HG02885 (cell line): Measurements from ENCODE around the gene MCOLN2.
"Not testable (repeated sequence)": the region's sequence is repeated elsewhere in the genome, so short reads cannot be mapped to it uniquely, and the experiment has no call there.

Experiments
- ATAC-seq: cut with Tn5 transposase; IDR thresholded peaks from one replicate; pipeline ENCODE4 v1.9.1; 2021; ENCODE audit warnings: mild to moderate bottlenecking; ENCODE audit not compliant: unreplicated experiment, poor library complexity

Gene MCOLN2

DNA sequence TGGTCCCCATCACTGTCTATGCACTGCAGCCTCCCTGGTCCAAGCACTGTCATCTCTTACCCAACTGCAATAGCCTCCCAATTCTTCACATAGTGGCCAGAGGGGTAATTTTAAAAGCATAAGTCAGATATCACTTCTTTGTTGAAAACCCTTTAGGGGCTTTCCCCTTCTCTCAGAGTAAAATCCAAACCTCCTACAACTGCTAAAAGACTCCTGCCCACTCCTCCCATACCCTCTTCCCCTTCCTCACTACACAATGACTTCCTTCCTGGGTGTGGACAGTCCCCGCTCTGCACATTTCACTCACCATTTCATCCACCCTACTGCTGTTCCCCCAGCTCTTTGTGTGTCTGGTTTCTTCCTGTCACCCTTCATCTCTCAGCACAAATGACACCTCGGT lies 8.3 kb downstream of the MCOLN2 start:
- ATAC-seq, result peak; percentile 72

DNA sequence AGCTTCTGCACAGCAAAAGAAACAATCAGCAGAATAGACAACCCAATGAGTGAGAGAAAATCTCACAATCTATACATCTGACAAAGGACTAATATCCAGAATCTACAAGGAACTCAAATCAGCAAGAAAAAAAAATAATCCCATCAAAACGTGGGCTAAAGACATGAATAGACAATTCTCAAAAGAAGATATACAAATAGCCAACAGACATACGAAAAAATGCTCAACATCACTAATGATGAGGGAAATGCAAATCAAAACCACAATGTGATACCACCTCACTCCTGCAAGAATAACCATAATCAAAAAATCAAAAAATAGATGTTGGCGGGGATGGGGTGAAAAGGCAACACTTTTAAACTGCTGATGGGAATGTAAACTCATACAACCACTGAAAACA lies 10.4 kb downstream of the MCOLN2 start:
- not testable (repeated sequence) for ATAC-seq

DNA sequence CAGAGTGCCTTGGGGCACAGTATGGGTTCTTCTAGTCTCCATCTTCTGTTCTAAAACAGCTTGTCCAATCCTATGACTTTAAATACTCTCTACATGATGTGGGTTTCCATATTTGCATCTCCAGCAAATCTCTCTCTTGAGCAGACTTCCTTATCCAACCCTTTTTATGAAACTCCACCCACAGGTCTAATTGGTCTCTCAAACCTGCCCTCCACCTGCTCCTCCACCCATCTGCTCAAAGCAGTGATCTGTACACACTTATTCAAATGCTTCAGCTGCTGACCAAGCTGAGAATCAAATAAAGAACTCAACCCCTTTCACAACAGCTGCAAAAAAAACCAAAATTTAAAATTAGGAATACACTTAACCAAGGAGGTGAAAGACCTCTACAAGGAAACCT lies 11.5 kb downstream of the MCOLN2 start:
- ATAC-seq, result peak; percentile 32

DNA sequence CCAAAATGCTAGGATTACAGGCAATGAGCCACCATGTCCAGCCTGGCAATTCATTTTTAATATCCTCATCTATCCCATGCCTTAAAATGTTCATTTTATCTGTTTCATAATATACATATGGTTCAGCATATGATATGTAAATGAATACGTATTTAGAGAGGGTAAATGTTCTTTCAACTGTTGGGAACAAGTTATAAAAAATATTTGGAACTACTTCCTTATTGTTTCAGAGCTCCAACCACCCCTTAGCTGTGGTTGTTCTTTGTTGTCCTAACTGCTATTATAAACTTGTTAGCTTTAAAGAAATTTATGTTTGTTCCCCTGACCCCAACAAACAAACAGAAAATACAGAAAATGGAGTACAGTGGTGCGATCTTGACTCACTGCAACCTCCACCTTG lies 14.5 kb downstream of the MCOLN2 start:
- no peak for ATAC-seq

DNA sequence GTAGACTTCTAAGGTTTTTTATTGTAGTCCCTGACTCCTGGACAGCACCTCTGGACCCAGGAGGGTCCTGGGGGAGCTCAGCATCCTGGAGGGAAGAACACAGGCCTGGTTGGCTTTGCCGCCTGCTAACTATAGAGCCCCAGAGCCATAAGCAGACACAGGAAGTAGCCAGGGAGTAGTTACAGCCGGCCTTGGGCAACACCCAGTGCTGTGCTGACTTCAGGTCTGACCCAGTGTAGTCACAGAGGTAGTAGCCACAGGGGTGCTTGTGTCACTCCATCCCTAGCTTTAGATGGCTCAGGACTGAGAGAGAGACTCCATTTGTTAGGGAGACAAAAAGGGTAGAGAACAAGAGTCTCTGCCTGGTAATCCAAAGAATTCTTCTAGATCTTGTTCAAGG lies 21.9 kb downstream of the MCOLN2 start:
- peak; percentile 40 for ATAC-seq

DNA sequence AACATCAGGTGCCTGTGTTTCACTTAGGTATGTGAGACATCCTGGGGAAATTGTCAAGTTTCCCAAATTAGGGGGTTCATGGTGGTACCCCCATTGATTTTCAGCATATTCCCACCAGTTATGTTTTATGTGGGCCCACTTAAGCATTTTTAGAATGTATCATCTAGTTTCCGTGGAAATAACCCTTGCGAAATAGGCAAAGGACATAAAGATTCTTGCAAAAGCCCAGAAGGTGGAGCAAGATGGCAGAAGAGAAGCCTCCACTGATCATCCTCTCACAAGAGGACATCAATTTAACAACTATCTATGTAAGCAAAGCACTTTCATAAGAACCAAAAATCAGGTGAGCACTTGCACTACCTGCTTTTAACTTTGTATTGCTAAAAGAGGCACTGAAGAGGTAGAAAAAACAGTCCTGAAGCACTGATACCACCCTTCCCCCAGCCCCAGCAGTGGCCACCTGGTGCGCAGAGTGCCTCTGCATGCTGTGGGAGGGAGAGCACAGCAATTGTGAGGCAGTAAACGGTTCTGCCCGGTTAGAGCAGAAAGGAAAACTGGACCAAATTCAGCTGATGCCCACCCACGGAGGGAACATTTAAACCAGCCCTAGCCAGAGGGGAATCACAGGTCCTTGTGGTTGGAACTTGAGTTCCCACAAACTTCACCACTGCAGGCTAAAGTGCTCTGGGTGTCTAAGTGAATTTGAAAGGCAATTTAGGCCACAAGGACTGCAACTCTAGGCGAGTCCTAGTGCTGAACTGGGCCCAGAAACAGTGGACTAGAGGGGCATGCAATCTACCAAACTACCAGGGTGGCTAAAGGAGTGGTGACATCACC lies 23.2 kb downstream of the MCOLN2 start:
- peak; percentile 58 for ATAC-seq

DNA sequence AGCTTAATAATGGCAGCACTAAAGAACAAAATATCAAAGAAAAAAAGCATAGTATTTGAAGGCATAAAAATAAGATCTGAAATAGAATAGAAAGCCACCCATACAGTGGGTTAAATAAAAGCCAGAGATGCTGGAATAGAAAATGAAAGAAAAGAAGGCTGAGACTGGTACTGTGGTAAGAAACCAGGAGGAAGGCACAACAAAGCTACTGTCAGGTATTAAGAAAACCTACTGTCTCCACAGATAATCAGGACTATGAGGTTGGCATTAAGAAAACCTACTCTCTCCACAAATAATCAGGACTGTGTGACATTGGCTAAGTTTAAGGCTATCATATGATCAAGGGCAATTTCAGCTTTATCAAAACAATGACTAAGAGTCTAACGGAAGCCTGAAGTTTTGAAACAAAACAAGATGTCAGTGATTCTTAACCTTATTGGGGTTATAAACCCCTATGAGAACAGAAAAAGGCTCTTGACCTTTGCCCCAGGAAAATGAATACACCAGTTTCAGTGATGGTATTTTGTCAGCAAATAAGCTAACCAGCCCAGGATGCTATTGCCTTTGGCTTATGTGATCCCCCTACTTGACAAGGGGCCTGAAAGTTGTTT lies 24.4 kb downstream of the MCOLN2 start:
- peak; percentile 26 for ATAC-seq

DNA sequence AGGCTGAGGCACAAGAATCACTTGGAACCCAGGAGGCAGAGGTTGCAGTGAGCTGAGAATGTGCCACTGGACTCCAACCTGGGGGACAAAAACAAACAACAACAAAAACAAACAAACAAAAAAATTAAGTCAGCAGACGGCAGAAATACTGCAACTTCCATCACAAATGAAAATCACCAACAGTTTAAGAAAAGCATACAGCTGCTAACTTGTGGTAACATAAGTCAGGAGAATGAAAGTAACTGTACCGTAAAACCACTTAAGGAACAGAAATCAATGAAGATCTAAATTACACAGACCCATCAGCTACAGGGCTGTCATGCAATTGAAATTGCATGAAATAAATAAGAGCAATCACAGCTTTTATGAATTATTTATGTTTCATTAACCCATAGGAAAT lies 25.0 kb downstream of the MCOLN2 start:
- ATAC-seq, result peak; percentile 40

DNA sequence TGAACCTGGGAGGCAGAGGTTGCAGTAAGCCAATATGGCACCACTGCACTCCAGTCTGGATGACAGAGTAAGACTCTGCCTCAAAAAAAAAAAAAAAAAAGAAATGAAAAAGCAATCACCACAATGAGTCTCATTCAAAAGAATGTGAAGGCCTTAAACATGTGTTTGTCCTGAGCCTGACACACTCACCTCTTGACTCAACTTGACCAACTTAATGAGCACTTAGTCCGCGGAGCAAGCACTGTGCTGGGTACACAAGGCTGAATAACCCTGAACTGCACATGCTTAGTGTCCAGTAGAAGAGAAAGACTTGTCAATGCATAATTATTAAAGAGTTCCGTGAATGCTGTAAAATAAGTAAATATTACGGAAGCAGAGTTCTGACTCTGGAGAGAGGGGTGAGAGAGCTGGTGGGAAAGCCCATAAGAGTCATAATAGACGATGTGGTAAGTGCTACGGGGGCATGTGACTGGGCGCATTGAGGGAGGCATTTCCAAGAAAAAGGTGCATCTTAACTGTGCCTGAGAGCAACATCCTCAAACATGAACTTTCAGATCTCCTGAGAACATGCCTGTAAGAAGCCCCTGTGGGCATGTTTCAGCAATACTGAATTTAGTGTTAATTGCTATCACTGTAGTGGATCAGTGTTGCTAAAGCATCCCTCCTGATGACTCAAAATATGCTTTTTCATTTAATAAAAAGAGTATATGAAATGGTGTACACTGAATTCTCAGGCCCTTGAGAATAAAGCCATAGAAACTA lies 27.2 kb downstream of the MCOLN2 start:
- peak; percentile 45 for ATAC-seq

DNA sequence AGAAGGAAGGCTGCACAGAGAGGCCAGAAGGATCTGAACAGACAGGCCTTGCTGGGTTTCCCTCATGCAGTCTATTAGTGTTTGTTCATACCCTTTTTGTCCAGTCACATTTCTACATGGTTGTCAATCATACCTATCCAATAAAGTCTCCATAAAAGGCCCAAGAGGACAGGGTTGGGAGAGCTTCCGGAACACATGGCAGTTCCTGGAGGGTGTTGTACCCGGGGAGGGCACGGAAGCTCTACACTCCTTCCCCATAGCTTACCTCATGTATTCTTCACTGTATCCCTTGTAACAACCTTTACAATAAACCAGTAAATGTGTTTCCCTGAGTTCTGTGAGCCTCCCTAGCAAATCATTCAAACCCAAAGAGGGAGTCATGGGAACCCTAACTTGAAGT lies 28.0 kb downstream of the MCOLN2 start:
- no peak for ATAC-seq

DNA sequence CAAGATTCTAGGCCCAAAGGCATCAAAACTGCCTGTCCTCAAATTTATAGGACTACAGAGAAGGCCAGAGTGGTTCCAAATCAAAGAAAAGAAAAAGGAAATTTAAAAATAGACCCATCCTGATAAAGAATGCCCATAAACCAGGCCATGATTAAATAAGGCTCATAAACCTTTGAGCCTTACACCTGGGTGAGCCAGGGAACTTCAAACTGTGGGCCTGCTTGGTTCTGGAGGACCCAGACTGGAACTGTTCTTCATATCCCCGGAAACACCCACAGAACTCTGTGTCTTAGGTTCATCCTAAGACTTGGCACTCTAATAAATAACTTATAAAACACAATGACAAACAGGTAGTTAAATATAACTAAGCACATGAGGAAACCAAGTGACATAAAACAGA lies 28.8 kb downstream of the MCOLN2 start:
- ATAC-seq, result no peak

DNA sequence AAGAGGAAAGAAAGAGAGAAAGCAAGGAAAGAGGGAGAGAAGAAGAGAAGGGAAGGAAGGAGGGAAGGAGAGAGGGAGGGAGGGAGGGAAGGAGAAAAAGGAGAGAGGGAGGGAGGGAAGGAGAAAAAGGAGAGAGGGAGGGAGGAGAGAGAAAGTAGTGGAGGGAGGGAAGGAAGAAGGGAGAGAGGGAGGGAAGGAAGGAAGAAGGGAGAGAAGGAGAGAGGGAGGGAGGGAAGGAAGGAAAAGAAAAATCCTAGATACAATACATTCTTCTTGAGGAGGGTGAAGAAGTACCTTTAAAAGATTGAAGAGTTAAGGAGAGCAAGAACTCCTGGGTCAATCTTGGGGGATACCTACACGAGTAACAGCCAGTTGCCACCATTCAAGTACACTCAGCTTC lies 29.2 kb downstream of the MCOLN2 start:
- ATAC-seq, result no peak

DNA sequence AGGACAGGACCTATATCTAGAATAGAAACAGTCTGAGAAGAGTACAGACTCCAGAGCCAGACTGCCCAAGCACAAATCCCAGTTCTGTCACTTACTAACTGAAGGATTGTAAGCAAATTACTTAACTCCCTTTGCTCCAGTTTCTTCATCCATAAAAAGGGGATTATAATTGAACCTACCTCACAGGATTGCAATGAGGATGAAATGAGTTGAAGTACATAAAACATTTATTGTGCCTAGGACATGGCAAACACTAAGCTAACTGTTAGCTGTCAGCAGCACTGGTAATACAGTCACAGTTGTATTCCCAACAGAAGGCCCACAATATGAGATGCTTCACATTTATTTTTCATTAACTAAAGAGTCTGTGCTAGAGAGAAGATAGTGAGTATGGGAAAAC lies 33.9 kb downstream of the MCOLN2 start:
- ATAC-seq, result no peak

DNA sequence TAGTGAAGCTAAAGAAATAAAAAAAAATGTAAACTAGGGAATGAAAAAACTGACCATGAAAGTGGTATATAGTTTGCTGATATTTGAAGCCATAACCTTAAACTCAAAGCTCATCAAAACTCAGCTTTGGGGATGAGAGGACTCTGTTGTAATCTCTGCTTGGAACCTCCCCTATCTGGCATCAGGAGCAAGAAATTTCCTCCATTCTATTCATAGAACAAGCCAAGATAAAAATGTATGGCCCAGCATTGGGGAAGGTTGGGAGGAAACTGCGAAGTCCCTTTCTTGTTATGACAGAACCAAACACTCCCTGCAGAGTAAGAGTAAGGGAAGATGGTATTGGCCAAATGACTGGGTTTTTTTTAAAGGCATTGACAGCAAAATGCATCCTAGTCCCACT lies 35.6 kb downstream of the MCOLN2 start:
- ATAC-seq, result no peak

DNA sequence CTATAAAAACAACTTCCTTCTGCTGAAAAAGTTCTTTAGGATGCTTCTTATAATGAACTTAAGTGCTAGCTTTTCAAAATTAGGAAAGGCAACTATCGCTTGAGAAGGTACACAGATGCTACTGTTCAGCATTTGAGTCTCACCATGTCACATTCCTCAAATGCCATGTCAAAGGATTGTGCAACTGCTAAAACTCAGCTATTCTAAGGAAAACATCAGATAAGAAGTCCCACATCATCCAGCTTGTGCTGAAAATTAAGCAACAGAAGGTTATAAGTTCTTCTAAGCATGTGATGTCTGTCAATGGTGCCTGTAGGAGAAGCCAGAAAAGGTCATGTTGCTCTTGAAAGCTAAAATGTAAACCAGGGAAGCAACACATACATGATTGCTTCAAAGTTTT lies 36.5 kb downstream of the MCOLN2 start:
- ATAC-seq, result no peak

DNA sequence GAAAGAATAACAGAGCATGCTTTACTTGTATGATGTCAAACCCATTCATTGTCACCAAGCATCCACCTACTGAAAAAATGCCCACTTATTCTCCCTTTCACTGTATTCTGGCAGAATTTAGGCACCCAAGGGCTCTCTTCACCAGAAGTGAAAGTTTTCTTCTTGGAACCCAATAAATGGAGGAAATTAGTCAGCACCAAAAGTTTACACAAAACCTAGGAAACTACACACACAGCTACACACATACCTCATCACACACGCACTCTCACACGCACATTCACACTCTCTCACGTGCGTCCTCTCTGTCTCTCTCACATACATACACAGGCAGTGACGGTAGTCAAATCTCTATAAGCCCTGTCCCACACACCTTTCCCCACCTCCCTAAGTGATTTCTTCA lies 37.6 kb downstream of the MCOLN2 start:
- ATAC-seq, result peak; percentile 89

DNA sequence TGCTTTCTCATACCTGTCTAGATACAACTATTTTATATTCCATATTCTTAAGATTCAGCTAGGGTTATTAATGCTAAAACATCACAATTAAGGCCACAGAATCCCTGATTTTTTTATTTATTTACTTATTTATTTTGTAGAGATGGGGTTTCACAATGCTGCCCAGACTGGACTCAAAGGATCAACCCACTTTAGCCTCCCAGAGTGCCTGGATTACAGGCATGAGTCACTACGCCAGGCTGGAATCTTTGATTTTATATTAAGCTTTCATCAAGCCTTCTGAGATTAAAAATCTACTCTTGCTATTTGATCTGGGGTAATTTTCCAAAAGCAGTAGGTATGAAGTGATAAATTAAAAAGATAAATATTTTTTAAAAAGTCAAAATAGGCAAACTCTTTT lies 38.9 kb downstream of the MCOLN2 start:
- ATAC-seq, result no peak

DNA sequence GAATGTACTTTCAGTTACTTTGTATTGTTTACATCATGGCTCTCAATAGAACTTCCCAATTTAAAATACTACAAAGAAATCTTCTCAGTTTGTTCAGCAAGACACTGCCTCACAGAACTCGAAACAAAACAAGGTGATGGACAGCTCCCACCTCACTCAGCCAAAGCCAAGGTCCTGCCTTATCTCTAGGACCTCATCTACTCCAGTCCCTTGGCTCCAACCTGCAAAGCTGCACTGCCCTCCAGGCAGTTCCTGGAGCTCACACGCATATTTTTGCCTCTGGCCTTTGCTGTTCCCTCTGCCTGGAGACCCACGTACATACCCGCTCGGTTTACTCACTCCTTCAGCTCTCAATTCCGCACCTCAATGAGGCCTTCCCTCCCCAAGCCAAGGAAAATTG lies 40.3 kb downstream of the MCOLN2 start:
- no peak for ATAC-seq

DNA sequence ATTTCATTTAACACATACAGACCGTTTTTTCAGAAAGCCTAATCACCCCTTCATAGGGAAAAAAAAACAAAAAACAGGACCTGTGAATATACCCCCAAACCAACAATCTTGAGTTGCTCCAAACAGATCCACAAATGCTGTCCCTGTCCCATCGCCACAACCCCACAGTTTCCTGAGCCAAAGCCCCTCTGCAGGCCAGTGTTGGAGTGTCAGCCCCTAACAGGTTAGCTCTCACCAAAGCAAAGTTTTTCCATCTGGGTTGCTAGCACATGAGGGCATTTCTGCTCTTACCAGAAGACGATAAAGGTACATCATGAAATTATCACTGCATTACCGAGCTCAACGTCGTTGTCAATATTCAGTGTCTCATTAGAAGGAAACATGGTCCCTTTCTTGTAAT lies 40.8 kb downstream of the MCOLN2 start:
- no peak for ATAC-seq

DNA sequence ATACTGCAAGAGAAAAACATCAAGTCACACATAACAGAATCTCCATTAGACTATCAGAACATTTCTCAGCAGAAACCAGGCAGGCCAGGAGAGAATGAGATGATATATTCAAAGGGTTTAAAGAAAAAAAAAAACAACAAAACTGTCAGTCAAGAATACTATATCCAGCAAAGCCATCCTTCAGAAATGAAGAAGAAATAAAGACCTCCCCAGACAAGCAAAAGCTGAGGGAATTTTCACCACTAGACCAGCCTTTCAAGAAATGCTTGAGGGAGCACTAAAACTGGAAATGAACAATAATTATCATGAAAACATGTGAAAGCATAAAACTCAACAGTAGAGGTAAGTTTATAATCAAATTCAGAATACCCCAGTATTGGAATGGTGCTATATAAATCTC lies 47.2 kb downstream of the MCOLN2 start:
- no peak for ATAC-seq
